Nephron (organoid): Measurements from ENCODE around the gene ANKRD33B.

Source experiments
- H3K27ac Mint-ChIP-seq, 3 experiments: 2 replicates each; pipeline ENCODE4 v1.8.0; 2020; ENCODE audit warnings: mixed read lengths in 3 of 3, mild to moderate bottlenecking in 2 of 3, moderate library complexity in 1 of 3
- H3K27me3 Mint-ChIP-seq: 2 replicates; pipeline ENCODE4 v1.8.0; 2021; ENCODE audit warnings: low read depth, mild to moderate bottlenecking, moderate library complexity, mixed read lengths
- H3K36me3 Mint-ChIP-seq: 2 replicates; pipeline ENCODE4 v1.8.0; 2020; ENCODE audit warnings: low read depth, mixed read lengths
- H3K4me1 Mint-ChIP-seq: 2 replicates; pipeline ENCODE4 v1.8.0; 2020; ENCODE audit warnings: mixed read lengths
- H3K4me3 Mint-ChIP-seq, 3 experiments: 2 replicates each; pipeline ENCODE4 v1.8.0; 2020; ENCODE audit warnings: mild to moderate bottlenecking in 3 of 3, mixed read lengths in 3 of 3, moderate library complexity in 2 of 3
- H3K9me3 Mint-ChIP-seq: 2 replicates; pipeline ENCODE4 v1.8.0; 2020; ENCODE audit warnings: mixed read lengths
- TF ChIP-seq, protein P1 (sequence below), 3 experiments: fragments of 200-600 bp; sonication (generic); IDR thresholded peaks; one replicate each; pipeline ENCODE4 v1.5.0; 2021; ENCODE audit warnings: antibody characterized with exemption in 3 of 3; ENCODE audit not compliant: unreplicated experiment in 3 of 3

Gene ANKRD33B

DNA sequence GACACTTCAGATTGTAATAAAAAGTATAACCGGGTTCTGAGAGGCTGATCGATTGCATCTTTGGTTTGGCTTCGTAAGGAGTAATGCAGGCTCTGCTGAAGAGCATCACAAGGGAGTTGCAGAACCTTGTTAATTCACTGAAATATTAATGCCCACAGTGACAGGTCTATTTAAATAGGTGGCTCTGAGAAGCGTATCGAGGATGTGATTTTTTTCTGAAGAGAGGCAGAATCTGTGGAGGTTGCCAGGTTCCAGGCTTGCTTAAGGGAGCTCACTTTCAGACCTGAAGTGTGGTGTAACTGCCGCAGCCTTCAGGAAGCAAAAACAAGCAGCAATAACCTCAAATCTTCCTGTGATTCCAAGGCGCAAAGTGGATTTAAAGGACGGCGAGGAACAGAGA, 80.3 kb downstream of the ANKRD33B start:
- no peak overlapping the region for H3K27ac Mint-ChIP-seq
- H3K36me3 Mint-ChIP-seq, result peaks cover 4% of the 10 kb centered on the region
- peaks cover 36% of the 10 kb centered on the region for H3K27me3 Mint-ChIP-seq
- H3K4me3 Mint-ChIP-seq, result no peak overlapping the region
- no peaks in the 10 kb centered on the region for H3K4me1 Mint-ChIP-seq
- peaks cover 5% of the 10 kb centered on the region for H3K9me3 Mint-ChIP-seq
- TF ChIP-seq, protein P1, sequence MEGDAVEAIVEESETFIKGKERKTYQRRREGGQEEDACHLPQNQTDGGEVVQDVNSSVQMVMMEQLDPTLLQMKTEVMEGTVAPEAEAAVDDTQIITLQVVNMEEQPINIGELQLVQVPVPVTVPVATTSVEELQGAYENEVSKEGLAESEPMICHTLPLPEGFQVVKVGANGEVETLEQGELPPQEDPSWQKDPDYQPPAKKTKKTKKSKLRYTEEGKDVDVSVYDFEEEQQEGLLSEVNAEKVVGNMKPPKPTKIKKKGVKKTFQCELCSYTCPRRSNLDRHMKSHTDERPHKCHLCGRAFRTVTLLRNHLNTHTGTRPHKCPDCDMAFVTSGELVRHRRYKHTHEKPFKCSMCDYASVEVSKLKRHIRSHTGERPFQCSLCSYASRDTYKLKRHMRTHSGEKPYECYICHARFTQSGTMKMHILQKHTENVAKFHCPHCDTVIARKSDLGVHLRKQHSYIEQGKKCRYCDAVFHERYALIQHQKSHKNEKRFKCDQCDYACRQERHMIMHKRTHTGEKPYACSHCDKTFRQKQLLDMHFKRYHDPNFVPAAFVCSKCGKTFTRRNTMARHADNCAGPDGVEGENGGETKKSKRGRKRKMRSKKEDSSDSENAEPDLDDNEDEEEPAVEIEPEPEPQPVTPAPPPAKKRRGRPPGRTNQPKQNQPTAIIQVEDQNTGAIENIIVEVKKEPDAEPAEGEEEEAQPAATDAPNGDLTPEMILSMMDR (IDR thresholded peaks at IDR 0.05; ENCODE audit: unreplicated experiment in 3 of 3), result no peak

DNA sequence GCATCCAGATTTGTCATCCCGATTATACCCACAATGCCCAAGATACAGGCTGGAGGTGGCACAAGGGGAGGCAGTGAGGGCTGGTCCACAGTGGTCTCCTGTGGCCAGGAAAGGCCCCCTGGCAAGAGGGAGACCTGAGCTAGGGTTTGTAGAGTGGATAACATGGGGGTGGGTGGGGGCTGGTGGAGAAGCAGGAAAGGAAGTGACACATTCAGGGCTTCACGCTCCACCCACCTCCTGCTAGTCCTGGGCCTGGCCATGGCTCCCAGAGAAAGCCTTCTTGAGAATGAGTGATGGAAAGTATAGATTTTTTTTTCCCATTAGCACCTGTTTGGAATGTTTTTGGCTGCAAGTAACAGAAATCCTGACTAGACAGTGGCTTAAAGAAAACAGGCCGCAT, 81.3 kb downstream of the ANKRD33B start:
- H3K4me1 Mint-ChIP-seq, result no peaks in the 10 kb centered on the region
- H3K27ac Mint-ChIP-seq, result no peak overlapping the region
- H3K36me3 Mint-ChIP-seq, result peaks cover 2% of the 10 kb centered on the region
- no peak overlapping the region for H3K4me3 Mint-ChIP-seq
- peaks cover 3% of the 10 kb centered on the region for H3K9me3 Mint-ChIP-seq
- H3K27me3 Mint-ChIP-seq, result peaks cover 33% of the 10 kb centered on the region
- TF ChIP-seq, protein P1 (IDR thresholded peaks at IDR 0.05; ENCODE audit: unreplicated experiment in 3 of 3), result no peak

DNA sequence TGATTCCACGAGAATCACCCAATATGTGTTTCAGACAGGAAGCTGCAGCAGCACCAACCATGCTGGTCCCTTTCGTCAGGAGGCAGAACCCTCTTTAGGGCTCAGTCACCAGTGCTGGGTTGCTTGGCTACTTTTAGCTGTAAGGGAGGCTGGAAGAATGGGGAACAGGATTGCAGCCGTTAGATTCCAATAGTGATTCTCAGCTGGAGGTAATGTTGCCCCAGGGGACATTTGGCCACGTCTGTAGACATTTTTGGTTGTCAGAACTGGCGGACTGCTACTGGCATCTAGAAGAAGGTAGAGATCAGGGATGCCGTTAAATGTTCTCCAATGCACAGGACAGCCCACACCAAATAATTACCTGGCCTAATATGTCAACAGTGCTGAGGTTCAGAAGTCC, 81.8 kb downstream of the ANKRD33B start:
- no peaks in the 10 kb centered on the region for H3K36me3 Mint-ChIP-seq

DNA sequence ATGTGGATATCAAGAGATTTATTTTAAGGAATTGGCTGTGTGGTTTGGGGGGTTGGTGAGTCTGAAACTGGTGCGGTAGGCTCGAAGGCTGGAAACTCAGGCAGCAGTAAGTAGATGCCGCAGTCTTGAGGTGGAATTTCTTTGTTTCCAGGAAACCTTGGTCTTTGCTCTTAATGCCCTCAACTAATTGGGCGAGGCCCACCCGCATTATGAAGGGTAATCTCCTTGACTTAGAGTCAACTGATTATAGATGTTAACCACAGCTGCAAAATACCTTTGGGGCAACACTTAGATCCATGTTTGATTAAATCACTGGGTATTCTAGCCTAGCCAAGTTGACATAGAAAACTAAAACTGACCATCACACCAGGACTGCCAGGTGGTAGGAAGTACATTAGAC, 83.8 kb downstream of the ANKRD33B start:
- no peak overlapping the region for H3K4me3 Mint-ChIP-seq

More for the DNA sequence above, 81.8 kb downstream of the ANKRD33B start:
- TF ChIP-seq, protein P1 (IDR thresholded peaks at IDR 0.05; ENCODE audit: unreplicated experiment in 3 of 3), result no peak
- Mint-ChIP-seq H3K4me3 (no peak overlapping the region), H3K9me3 (peaks cover 2% of the 10 kb centered on the region), H3K27ac (no peak overlapping the region), H3K27me3 (peaks cover 29% of the 10 kb centered on the region), H3K4me1 (no peaks in the 10 kb centered on the region)

DNA sequence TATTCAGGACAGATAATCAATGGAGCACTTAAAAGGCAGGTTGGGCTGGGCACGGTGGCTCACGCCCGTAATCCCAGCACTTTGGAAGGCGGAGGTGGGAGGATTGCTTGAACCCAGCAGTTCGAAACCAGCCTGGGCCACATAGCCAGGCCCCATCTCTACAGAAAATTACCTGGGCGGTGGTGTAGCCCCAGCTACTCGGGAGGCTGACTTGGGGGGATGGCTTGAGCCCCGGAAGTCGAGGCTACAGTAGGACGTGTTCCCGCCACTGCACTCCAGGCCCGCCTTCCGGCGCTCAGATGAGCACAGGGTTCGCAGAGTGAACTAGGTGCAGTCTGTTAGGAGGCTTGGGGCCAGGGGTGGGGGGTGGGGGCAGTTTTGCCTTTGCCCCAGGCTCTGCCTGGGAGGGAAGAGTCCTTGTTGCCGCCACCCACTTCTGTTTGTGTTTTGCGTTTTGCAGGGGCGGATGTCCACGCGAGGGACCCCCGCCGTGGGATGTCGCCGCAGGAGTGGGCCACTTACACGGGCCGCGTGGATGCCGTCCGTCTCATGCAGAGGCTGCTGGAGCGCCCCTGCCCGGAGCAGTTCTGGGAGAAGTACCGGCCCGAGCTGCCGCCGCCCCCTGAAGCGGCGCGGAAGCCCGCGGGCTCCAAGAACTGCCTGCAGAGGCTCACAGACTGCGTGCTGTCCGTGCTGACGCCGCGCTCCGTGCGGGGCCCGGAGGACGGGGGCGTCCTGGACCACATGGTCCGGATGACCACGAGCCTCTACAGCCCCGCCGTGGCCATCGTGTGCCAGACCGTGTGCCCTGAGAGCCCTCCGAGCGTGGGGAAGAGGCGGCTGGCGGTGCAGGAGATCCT, 85.2 kb downstream of the ANKRD33B start:
- H3K9me3 Mint-ChIP-seq, result peaks cover 2% of the 10 kb centered on the region
- H3K36me3 Mint-ChIP-seq, result no peaks in the 10 kb centered on the region
- H3K4me3 Mint-ChIP-seq, result no peak overlapping the region
- peaks cover 13% of the 10 kb centered on the region for H3K4me1 Mint-ChIP-seq
- H3K27me3 Mint-ChIP-seq, result peaks cover 18% of the 10 kb centered on the region
- no peak overlapping the region for H3K27ac Mint-ChIP-seq
- TF ChIP-seq, protein P1 (IDR thresholded peaks at IDR 0.05; ENCODE audit: unreplicated experiment in 3 of 3), result no peak

More for the DNA sequence above, 83.8 kb downstream of the ANKRD33B start:
- TF ChIP-seq, protein P1 (IDR thresholded peaks at IDR 0.05; ENCODE audit: unreplicated experiment in 3 of 3), result no peak
- Mint-ChIP-seq H3K27ac (no peak overlapping the region), H3K27me3 (peaks cover 18% of the 10 kb centered on the region), H3K9me3 (peaks cover 2% of the 10 kb centered on the region), H3K4me1 (no peaks in the 10 kb centered on the region), H3K36me3 (no peaks in the 10 kb centered on the region)
